NCI-H82 (cell line): ENCODE data around the gene BCAS3.
"Not testable (repeated sequence)": the region's sequence is repeated elsewhere in the genome, so short reads cannot be mapped to it uniquely, and the experiment has no call there.

Experiments
- DNase-seq: peaks from one replicate; lab custom pipeline; 2025; lab: John Stamatoyannopoulos, UW

BCAS3 gene

GRCh38 chr17:61225178-61225882 lies 547.7 kb downstream of the BCAS3 start:
- DNase-seq, result peak; percentile 24

DNA sequence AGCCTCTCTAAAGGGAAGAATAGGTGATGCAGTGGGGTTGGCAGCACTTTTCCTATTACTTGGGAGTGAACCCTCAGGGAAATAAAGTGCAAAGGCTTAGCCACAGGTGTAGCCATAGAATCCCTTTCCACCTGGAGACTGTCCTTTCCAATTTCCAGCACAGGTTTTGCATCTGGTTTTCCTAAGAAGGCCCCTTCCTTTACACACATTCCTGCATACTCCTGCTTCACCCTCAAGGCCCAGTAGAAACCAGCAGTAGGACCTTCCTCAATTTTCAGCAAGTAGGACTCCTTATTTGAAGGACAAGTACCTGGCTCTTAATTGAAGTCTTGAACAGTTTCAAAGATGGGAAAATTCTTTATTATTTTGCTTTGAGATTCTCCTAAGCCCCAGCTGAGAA lies 550.2 kb downstream of the BCAS3 start:
- no peak for DNase-seq

GRCh38 chr17:61230461-61230860 lies 552.8 kb downstream of the BCAS3 start:
- DNase-seq, result no peak

DNA sequence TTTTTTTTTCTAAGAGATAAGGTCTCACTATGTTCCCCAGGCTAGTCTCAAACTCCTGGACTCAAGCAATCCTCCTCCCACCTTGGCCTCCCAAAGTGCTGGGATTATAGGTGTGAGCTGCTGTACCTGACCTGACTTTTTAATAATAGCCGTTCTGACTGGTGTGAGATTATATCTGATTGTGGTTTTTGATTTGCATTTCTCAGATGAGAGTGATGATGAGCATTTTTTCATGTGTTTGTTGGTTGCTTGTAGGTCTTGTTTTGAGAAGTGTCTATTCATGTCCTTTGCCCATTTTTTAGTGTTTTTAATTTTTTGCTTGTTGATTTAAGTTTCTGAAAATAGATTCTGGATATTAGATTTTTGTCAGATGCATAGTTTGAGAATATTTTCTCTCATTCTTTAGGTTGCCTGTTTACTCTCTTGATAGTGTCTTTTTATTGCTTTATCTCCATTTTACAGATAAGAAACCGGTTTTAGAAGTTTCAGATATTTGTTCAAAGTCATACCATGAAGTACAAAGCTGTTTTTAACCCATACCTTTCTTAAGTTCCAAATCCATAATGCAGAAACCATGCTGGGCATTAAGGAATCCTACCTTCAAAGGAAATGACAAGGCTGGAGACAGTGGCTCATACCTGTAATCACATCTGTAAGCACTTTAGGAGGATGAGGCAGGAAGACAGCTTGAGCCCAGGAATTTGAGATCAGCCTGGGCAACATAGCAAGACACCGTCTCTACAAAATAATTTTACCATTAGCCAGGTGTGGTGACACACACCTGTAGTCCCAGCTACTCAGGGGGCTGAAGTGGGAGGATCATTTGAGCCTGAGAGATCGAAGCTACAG lies 553.5 kb downstream of the BCAS3 start:
- DNase-seq, result no peak

DNA sequence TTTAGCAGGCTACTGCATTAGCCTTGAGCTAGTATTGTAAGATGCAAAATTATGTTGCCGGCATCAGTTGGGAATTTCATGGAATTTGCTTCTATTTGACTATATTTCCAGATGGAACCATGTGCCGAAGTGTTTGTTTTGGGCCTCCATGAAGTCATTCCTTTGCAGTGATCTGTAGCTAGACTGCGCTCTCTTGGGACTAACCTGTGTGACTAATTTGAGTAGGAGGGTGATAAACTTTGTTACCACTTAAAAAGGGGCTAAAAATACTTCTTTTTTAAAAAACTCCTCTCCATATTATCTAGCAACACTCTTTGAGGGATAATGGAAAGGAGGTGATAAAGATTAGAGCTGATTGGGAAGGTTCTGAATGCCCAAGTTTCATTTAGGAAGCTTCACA lies 555.2 kb downstream of the BCAS3 start:
- DNase-seq, result no peak

GRCh38 chr17:61233991-61234750 lies 556.5 kb downstream of the BCAS3 start:
- peak; percentile 25 for DNase-seq

DNA sequence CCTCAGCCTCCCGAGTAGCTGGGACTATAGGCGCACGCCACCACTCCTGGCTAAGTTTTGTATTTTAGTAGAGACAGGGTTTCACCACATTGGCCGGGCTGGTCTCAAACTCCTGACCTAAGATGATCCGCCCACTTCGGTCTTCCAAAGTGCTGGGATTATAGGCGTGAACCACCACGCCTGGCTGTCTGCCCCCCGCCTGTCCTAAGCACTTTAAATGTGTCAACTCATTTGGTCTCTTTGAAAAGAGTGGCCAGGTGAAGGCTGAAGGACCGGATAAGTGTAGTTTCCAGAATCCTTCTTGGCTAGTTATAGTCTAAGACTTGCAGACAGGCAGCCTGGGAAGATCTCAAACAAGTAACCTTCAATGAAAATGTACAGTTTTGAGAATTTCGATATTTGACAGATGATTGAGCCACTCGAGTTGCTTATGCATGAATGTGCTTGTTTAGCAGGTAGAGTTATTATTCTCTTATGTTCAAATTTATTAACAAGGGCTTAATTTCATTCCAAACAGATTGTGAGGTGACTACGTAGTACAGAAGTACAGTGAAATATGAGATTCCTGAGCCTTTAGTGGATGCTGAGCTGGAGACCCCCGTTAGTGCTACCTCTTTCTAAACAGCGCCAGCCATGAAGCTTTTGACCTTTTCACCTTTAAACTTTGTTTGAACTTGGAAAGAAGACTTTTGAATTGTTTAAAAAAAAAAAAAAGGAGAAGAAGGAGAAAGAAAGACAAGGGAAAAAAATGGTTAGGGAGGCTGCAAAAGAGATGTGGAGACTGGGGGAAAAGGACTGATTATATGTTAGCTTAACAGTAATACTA lies 557.6 kb downstream of the BCAS3 start:
- no peak for DNase-seq

- DNase-seq, result peak; percentile 24
Observed at GRCh38 chr17:61235827-61236197, 558.2 kb downstream of the BCAS3 start.

DNA sequence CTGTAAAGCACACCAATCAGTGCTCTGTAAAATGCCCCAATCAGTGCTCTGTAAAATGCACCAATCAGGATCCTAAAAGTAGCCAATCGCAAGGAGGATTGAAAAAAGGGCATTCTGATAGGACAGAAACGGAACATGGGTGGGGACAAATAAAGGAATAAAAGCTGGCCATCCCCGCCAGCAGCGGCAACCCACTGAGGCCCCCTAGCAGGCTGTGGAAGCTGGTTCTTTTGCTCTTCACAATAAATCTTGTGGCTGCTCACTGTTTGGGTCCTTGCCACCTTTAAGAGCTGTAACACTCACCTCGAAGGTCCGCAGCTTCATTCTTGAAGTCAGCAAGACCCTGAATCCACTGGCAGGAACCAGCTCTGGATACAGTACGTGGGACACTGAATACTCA lies 559.6 kb downstream of the BCAS3 start:
- DNase-seq, result no peak

DNA sequence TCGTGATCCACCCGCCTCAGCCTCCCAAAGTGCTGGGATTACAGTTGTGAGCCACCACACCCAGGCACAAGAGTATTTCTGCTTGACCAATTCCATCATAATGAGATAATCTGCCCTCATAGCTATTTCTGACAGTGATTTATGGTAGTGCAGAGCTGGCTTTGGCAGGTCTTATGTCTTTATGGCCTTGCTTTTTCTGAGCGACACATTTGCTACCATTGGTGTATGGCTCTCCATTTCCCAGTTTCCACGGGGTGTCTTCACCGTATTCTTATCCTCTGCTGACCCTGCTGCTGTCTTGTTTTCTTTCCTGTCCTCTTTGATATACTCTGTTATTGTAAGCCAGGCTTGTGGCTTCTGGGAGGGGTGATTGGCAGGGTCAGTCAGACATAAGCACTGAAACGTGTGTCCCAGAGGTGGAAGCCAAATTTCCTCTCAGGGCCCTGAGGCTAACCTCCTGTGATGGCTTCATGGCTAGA lies 560.8 kb downstream of the BCAS3 start:
- peak; percentile 46 for DNase-seq

- DNase-seq, result no peak
Observed at GRCh38 chr17:61239327-61239726, 561.7 kb downstream of the BCAS3 start.

DNA sequence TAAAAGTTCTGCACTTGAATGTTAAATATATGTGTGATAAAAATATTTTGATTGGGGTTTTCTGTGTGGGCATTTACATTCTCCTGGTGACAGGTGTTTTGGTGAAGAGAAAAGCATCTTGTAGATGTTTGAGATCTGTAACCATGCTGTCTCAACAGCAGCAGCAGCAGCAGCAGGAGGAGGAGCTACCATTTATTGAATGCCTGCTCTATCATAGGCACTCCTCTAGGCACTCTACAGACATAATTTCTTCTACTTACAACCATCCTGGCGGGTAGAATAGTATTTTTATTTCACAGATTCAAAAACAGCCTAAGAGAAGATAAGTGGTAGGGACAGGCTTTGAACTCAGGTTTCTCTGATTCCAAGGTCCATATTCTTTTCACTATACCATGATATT lies 562.3 kb downstream of the BCAS3 start:
- no peak for DNase-seq

DNA sequence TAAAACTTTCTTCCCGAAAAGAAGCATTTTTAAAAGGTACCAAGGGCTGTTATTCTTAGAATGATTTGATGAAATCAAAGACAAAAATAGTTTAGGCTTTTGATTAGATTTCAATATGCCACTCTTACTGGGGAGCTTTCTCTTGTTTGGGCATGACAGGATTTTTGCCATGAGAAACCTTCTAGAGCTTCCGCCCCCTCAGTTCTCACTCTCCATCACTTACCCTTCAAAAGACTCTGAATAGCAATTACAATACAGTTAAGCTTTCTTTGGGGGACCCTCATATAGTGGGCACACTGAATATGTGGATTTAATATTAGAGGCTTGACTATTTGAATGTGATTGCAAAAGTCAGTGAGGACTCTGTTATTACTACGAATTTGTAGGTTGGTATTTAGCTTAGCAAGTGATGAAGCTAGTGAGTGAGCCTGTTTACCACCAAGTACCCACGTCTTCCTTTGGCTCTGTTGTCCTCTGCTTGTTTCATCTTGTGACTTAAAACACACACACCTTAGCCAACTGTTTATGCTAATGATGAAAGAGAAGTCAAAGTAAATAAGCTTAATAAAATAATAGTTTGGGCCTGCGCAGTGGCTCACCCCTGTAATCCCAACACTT lies 563.3 kb downstream of the BCAS3 start:
- no peak for DNase-seq

DNA sequence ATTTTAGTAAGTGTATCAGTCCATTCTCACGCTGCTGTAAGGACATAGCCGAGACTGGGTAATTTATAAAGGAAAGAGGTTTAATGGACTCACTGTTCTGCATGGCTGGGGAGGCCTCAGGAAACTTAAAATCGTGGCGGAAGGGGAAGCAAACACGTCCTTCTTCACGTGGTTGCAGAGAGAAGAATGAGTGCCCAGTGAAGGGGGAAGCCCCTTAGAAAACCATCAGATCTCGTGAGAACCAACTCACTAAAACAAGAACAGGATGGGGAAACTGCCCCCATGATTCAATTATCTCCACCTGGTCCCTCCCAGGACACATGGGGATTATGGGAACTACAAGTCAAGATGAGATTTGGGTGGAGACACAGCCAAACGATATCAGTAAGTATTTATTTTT lies 567.3 kb downstream of the BCAS3 start:
- DNase-seq, result not testable (repeated sequence)

DNA sequence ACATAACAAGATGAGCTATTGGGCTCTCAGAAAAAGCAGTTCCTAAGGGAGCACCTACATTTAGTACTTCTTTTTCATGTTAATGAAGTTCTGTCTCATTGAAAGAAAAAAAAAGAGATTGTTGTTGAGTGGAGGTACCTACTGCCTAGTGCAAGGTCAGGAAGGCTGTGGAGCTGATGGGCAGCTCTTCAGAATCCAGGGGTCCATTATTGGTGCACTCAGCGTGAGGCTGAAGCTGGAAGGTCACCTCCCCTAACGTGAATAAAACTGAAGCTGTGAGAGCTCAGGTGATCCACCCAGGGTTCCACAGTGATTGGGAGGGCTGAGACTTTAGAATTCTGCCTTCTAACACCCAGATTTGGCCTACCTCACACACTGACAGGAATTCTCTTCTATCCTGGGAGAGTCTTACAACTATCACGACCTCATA lies 568.1 kb downstream of the BCAS3 start:
- no peak for DNase-seq

GRCh38 chr17:61247439-61247838 lies 569.8 kb downstream of the BCAS3 start:
- peak; percentile 32 for DNase-seq

GRCh38 chr17:61248399-61248798 lies 570.7 kb downstream of the BCAS3 start:
- peak; percentile 72 for DNase-seq

DNA sequence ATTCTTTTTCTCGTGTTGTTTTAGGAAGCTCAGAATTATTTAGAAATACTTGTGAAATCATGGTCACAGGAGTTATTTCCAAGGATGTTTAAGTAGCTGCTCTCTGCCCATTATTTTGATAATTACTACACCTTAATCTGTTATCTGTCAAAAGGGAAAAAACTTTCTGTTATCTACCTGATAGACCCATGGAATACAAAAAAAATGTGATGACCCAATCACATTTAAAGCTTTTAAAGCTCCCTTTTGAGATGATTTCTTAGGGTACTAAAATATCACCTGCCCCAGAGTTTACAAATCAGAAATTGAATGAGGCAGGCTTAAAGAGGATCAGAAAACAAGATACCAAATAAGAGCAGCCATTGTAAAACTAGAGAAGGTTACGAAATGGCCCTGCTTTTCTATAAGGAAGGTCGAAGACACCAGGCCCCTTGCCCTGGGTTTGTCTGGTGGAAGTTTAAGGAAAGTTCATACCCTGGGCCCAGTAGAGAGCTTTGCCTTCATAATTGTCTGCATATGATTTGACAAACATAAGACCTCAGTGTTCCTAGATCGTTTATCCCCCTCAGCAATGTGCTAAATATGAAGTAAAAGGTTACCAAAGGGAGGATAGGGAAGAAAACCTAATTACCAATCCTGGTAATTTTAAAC lies 572.1 kb downstream of the BCAS3 start:
- DNase-seq, result no peak

- DNase-seq, result no peak
Observed at GRCh38 chr17:61250335-61250890, 572.8 kb downstream of the BCAS3 start.
